ENCODE measurements around the gene C10orf120. TPM values are rescaled to one million over a fixed set of nuclear protein-coding genes. Genes with fewer than 3 reads are reported as not detected.

C10orf120 gene
- not detected for total RNA-seq
- long read RNA-seq: 0 reads

GRCh38 chr10:122699796-122700455 lies at the start of gene C10orf120:
Gene C10orf120, minus strand, starts transcription at chr10:122699846. Its CDS starts 56 bp downstream, at chr10:122699790.
- no peak for ATAC-seq
- no peak for DNase-seq
- H3K9me3 ChIP-seq: no peaks in the 10 kb centered on the region
- H3K36me3 ChIP-seq: no peaks in the 10 kb centered on the region
- no peak within 1 kb of the TSS for H3K4me3 ChIP-seq
- no peaks in the 10 kb centered on the region for H3K27me3 ChIP-seq
- H3K4me1 ChIP-seq: no peaks in the 10 kb centered on the region
- intact Hi-C loops (cut with DNase I): no loop called here
- no peak within 1 kb of the TSS for H3K27ac ChIP-seq
- no peak for TF ChIP-seq CTCF (IDR thresholded peaks at IDR 0.05)

- Histone ChIP-seq H3K9me3 (no peaks in the 10 kb centered on the region), H3K36me3 (no peaks in the 10 kb centered on the region), H3K4me3 (no peak overlapping the region), H3K4me1 (no peaks in the 10 kb centered on the region), H3K27ac (no peak overlapping the region), H3K27me3 (no peaks in the 10 kb centered on the region)
- DNase-seq (no peak), ATAC-seq (no peak)
- intact Hi-C loops (cut with DNase I): no loop called here
- TF ChIP-seq CTCF (IDR thresholded peaks at IDR 0.05): no peak
Measured at GRCh38 chr10:122748496-122748895, 48.9 kb upstream of the C10orf120 start.

GRCh38 chr10:122746408-122746807 lies 46.8 kb upstream of the C10orf120 start:
- ATAC-seq: no peak
- intact Hi-C loops (cut with DNase I): no loop called here
- Histone ChIP-seq H3K36me3 (no peaks in the 10 kb centered on the region), H3K9me3 (no peaks in the 10 kb centered on the region), H3K4me1 (no peaks in the 10 kb centered on the region), H3K27ac (no peak overlapping the region), H3K4me3 (no peak overlapping the region), H3K27me3 (no peaks in the 10 kb centered on the region)
- no peak for DNase-seq
- TF ChIP-seq CTCF (IDR thresholded peaks at IDR 0.05): no peak

GRCh38 chr10:122744257-122744656 lies 44.6 kb upstream of the C10orf120 start:
- Histone ChIP-seq H3K36me3 (no peaks in the 10 kb centered on the region), H3K4me3 (no peak overlapping the region), H3K4me1 (no peaks in the 10 kb centered on the region), H3K9me3 (no peaks in the 10 kb centered on the region), H3K27me3 (no peaks in the 10 kb centered on the region), H3K27ac (no peak overlapping the region)
- intact Hi-C loops (cut with DNase I): no loop called here
- DNase-seq (no peak), ATAC-seq (no peak)
- TF ChIP-seq CTCF (IDR thresholded peaks at IDR 0.05): no peak

GRCh38 chr10:122740640-122741039 lies 41.0 kb upstream of the C10orf120 start:
- Histone ChIP-seq H3K4me3 (no peak overlapping the region), H3K4me1 (no peaks in the 10 kb centered on the region), H3K9me3 (no peaks in the 10 kb centered on the region), H3K27ac (no peak overlapping the region), H3K36me3 (no peaks in the 10 kb centered on the region), H3K27me3 (no peaks in the 10 kb centered on the region)
- intact Hi-C loops (cut with DNase I): no loop called here
- ATAC-seq (no peak), DNase-seq (no peak)
- no peak for TF ChIP-seq CTCF (IDR thresholded peaks at IDR 0.05)

GRCh38 chr10:122738031-122738430 lies 38.4 kb upstream of the C10orf120 start:
- Histone ChIP-seq H3K9me3 (no peaks in the 10 kb centered on the region), H3K27ac (no peak overlapping the region), H3K4me1 (no peaks in the 10 kb centered on the region), H3K36me3 (no peaks in the 10 kb centered on the region), H3K4me3 (no peak overlapping the region), H3K27me3 (no peaks in the 10 kb centered on the region)
- no peak for ATAC-seq
- intact Hi-C loops (cut with DNase I): no loop called here
- no peak for DNase-seq
- TF ChIP-seq CTCF (IDR thresholded peaks at IDR 0.05): no peak

All from upper lobe of right lung (tissue), 1 donor.